ENCODE results near the gene PPP2R2B. TPM values are rescaled to one million over a fixed set of nuclear protein-coding genes. Genes with fewer than 3 reads are reported as not detected.

PPP2R2B gene
- total RNA-seq, 2 donors from 2014 or later = 9.5 to 29.8 TPM

- H3K36me3 ChIP-seq = no peaks in the 10 kb centered on the region
- no peaks in the 10 kb centered on the region for H3K9me3 ChIP-seq
- ATAC-seq (ENCODE audit: insufficient number of reproducible peaks, low FRiP score, low read depth) = no peak
- H3K4me3 ChIP-seq = no peak overlapping the region
- DNase-seq (ENCODE audit: low spot score) = no peak
- H3K27ac ChIP-seq = no peak overlapping the region
- no peak for TF ChIP-seq CTCF (IDR thresholded peaks at IDR 0.05)
- no peaks in the 10 kb centered on the region for H3K27me3 ChIP-seq (replicated peaks; ENCODE audit: insufficient read depth)
- H3K4me1 ChIP-seq (ENCODE audit: control insufficient read depth in 1 of 2, low read depth in 2 of 2) = no peaks in the 10 kb centered on the region
Observed at GRCh38 chr5:146630472-146630871, 248.1 kb downstream of the PPP2R2B start.

GRCh38 chr5:146628950-146629349, 249.6 kb downstream of the PPP2R2B start:
- DNase-seq (ENCODE audit: low spot score) (no peak), ATAC-seq (ENCODE audit: insufficient number of reproducible peaks, low FRiP score, low read depth) (no peak)
- no peaks in the 10 kb centered on the region for H3K9me3 ChIP-seq
- H3K27me3 ChIP-seq (replicated peaks; ENCODE audit: insufficient read depth) = no peaks in the 10 kb centered on the region
- no peaks in the 10 kb centered on the region for H3K4me1 ChIP-seq (ENCODE audit: control insufficient read depth in 1 of 2, low read depth in 2 of 2)
- no peak overlapping the region for H3K4me3 ChIP-seq
- H3K36me3 ChIP-seq = no peaks in the 10 kb centered on the region
- no peak overlapping the region for H3K27ac ChIP-seq
- no peak for TF ChIP-seq CTCF (IDR thresholded peaks at IDR 0.05)

DNA sequence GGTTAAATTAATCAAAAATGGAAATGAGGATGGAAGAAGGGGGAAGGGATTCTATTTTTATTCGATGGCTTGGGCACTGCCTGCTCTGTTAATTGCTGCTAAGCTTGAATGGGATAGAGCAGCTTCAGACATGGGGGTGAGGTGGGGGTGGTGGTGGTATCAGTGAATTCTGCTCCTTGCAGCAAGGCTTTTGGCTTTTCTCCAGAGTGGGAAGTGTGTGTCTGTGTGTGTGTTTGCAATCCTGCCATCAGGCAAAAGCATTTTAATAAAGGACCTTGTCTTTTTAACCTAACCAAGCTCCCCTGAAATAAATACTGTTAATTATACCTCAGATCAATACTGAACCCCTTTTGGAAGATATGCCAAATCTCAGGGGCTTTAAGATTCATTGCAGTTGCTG, 251.6 kb downstream of the PPP2R2B start:
- TF ChIP-seq CTCF (IDR thresholded peaks at IDR 0.05) = no peak
- no peaks in the 10 kb centered on the region for H3K9me3 ChIP-seq
- no peak for DNase-seq (ENCODE audit: low spot score)

DNA sequence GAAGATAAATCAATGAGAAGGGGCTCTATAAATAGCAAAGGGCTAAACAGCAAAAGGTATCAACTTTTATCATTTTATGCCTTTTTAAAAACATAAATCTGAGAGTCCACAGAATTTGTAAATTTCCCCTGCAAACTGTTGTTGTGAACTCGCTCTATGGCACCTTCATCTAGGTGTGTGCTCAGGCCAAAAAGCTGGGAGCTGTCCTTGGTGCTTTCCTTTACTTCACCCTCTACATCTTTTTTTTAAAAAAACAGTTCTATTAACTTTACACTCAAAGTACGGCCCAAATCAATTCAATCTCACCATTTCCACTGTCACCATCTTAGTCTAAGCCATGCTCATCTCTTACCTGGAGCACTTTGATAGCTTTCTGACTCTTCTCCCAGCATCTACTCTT, 254.4 kb downstream of the PPP2R2B start:
- DNase-seq (ENCODE audit: low spot score) = no peak
- Histone ChIP-seq H3K27ac (no peak overlapping the region), H3K4me3 (no peak overlapping the region), H3K36me3 (no peaks in the 10 kb centered on the region), H3K27me3 (replicated peaks; ENCODE audit: insufficient read depth) (no peaks in the 10 kb centered on the region), H3K9me3 (no peaks in the 10 kb centered on the region), H3K4me1 (ENCODE audit: control insufficient read depth in 1 of 2, low read depth in 2 of 2) (no peaks in the 10 kb centered on the region)
- no peak for TF ChIP-seq CTCF (IDR thresholded peaks at IDR 0.05)
- no peak for ATAC-seq (ENCODE audit: insufficient number of reproducible peaks, low FRiP score, low read depth)

More for the DNA sequence above, 251.6 kb downstream of the PPP2R2B start:
- no peaks in the 10 kb centered on the region for H3K4me1 ChIP-seq (ENCODE audit: control insufficient read depth in 1 of 2, low read depth in 2 of 2)
- no peak for ATAC-seq (ENCODE audit: insufficient number of reproducible peaks, low FRiP score, low read depth)
- no peaks in the 10 kb centered on the region for H3K36me3 ChIP-seq
- H3K27ac ChIP-seq = no peak overlapping the region
- no peaks in the 10 kb centered on the region for H3K27me3 ChIP-seq (replicated peaks; ENCODE audit: insufficient read depth)
- H3K4me3 ChIP-seq = no peak overlapping the region

DNA sequence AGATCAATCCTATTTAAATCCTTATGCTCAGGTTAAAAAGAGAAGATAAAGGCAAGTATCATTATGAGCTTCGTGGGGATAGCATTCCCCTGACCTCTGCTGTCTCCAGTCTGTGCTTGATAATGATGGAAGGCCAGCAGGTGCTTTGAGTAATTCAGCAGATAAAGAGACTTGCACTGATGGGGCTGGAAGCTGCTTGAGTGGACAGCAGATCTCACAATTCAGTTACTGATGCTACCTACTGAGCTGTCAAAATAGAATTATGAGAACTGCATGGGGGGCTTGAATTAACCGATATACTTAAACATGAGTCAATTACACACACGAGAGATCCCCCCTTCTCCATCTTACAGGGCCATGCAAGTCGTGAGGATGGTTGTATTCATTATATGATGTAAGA, 254.9 kb downstream of the PPP2R2B start:
- no peak for DNase-seq (ENCODE audit: low spot score)
- Histone ChIP-seq H3K9me3 (no peaks in the 10 kb centered on the region), H3K4me3 (no peak overlapping the region), H3K36me3 (no peaks in the 10 kb centered on the region), H3K4me1 (ENCODE audit: control insufficient read depth in 1 of 2, low read depth in 2 of 2) (no peaks in the 10 kb centered on the region), H3K27me3 (replicated peaks; ENCODE audit: insufficient read depth) (no peaks in the 10 kb centered on the region), H3K27ac (no peak overlapping the region)
- ATAC-seq (ENCODE audit: insufficient number of reproducible peaks, low FRiP score, low read depth) = no peak
- no peak for TF ChIP-seq CTCF (IDR thresholded peaks at IDR 0.05)

Data from thoracic aorta (tissue), 2 donors.